GM04503 (cell line): Measurements from ENCODE around the gene KDM1A.

Experiments
- DNase-seq: peaks from one replicate; pipeline ENCODE4 v3.0.0-alpha.2; 2012; ENCODE audit warnings: low read depth

Gene KDM1A

GRCh38 chr1:23069675-23070074 is 50.4 kb downstream of the KDM1A start:
- DNase-seq, result no peak

DNA sequence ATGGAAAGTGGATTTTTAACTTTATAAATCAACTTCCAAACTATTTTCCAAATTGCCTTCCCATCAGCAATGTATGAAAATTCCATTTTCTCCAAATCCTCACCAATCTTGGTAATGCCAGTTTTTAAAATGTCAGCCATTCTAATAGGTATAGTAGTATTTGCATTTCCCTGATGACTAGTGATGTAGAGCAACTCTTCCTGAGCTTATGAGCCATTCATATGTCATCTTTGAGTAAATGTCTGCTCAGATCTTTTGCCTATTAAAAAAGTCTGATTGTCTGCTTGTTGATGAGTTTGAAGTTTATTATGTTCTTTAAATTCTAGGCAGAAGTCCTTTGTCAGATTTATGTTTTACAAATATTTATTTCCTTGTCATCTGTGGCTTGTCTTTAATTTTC is 54.7 kb downstream of the KDM1A start:
- DNase-seq, result no peak

GRCh38 chr1:23079025-23079424 is 59.8 kb downstream of the KDM1A start:
- DNase-seq, result no peak

DNA sequence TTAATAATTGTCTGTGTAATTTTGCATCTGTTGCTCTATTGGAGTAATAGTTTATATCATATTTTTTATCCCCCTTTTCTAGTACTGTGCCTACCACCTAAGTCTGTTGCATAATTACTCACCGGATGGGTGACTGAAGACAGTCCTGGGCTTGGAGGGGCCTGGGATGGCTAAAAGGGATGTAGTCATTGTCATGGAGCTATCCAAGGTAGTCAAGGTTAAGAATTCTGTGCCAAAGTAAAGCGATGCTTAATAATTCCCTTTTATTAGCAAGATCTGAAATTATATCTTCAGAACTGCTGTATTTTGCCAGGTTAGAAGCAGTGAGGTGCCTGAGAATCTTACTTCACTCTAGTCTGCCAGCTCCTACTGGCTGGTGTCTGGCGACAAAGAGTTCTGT is 61.6 kb downstream of the KDM1A start:
- DNase-seq, result no peak

DNA sequence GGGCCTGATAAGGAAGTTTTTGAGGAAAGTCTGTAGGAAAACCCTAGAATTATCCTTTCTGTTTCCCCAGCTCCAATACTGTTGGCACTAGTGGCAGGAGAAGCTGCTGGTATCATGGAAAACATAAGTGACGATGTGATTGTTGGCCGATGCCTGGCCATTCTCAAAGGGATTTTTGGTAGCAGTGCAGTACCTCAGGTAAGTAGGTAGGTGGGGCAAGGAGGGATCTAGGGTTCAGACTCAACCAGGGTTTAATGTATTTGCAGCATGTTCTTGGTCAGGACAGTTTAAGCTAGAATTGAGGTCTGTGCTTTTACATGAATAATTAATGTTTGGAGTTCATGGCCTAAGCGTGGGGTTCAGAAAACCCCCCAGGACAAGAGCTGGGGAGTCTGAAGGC is 62.1 kb downstream of the KDM1A start:
- DNase-seq, result no peak

DNA sequence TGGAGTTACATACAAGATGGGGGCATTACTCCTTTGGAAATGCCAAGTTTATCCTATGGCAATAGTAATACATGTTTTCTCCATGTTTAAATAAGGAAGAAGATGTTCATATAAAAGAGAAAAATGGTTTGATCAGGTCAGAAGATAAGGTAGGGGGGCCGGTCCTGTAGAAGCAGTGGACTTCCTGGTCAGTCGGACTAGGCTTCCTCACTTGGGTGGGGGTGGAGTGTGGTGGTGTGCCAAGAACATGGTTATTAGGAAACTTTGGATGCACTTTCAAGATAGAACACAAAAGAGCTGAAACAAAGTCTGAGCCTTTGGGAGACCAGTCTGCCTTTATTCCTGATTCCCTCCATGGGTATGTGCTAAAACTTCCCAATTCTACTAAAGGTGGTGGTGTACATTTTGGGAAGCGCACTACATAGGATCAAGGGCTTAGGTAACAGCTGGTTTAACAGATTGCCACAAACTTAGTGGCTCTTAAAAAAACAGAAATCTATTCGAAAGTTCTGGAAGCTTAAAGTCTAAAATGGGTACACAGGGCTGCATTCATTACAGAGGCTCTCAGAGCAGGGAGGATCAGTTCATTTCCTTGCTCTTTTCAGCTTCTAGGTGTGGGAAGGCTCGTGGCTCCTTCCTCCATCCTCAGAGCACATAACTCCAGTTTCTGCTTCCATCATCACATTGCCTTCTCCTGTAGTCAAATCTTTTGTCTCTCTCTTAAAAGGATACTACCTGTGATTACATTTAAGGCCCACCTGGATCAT is 64.6 kb downstream of the KDM1A start:
- no peak for DNase-seq

- DNase-seq, result no peak
These were observed 65.6 kb downstream of the KDM1A start for GRCh38 chr1:23084880-23085279.

DNA sequence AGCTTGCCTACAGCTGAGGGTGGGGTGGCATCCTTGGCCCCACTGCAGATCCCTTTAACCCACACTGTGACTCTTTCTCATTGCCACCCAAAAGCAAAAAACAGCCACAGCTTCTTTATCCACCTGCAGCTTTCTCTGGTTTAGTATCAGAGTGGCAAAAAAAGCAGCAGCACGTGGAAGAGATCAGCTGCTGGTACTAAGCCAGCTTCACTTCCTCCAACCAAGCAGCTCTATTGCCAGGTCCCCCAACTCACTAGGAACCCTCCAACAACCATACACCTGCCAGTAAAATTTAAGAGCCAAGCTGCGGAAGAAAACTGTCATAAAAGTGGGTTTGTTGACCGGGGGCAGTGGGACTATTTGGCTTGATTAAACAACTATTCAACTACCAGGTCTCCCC is 66.4 kb downstream of the KDM1A start:
- DNase-seq, result no peak

GRCh38 chr1:23088027-23088426 is 68.8 kb downstream of the KDM1A start:
- no peak for DNase-seq

- no peak for DNase-seq
These were observed 70.8 kb downstream of the KDM1A start for GRCh38 chr1:23090056-23090455.

GRCh38 chr1:23091545-23091944 is 72.3 kb downstream of the KDM1A start:
- DNase-seq, result no peak

- DNase-seq, result no peak
These were observed 73.2 kb downstream of the KDM1A start for GRCh38 chr1:23092447-23092846.

DNA sequence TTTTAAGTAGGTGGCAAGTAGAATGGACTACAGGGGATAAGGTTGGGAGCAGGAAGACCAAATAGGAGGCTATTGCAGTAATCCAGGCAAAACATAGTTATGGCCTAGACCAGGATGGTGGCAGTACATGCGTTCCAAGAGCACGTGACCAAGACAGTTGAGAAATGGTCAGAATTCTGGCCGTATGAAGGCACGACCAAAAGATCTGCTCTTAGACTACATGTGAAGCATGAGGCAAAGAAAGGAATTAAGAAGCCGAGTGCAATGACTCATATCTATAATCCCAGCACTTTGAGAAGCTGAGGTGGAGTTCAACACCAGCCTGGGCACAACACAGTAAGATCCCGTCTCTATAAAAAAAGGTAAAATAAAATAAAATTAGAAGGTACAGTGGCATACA is 78.0 kb downstream of the KDM1A start:
- DNase-seq, result no peak

- no peak for DNase-seq
These were observed 79.3 kb downstream of the KDM1A start for GRCh38 chr1:23098463-23099170.

DNA sequence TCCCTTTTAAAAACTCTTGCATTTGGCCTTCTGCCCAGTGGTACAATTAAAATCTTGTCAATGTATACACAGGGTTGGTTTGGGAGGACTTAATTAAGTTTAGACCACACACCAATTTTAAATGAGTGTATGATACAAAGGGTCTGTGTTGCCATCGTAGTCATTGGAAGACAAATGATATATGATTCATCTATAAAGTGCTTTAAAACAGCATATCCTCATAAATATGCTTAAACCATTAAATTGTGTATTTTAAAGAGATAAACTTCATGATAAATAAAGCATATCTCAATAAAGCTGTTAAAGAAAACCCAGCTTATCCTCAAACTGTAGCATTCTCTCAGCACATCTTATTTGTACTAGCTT is 79.9 kb downstream of the KDM1A start:
- no peak for DNase-seq

- DNase-seq, result peak; percentile 94
These were observed 80.9 kb downstream of the KDM1A start for GRCh38 chr1:23100074-23100748.

DNA sequence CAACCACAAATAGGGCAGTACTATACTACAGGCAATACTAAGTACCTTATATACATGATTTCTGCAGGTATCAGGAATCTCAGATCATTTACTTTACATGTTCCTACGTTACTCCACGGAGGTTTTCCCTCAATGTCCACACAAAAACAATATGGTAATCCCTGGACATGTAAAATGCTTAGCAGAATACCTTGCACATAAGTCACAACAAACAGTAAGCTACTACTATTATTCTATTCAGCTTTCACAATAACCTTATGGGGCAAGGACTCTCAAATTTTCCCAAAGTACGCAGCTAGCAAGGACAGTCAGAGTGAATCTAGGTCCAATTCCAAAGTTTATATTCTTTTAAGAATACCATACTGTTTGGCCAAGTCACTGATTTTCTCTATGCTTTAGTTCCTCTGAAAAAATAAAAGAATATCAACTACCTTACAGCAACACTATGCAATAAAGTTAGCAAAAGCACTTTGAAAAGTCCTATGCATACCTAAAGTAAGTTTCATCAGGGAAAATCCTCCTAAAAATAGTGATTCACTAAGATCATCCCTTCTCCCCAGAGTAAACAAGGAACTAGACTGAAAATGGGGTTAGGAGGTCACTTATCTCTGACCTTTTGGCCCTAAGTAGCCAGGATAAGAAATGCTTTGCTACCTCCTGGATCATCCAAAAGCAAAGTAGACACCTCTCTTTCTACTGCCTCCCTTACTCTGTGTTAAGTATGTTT is 82.0 kb downstream of the KDM1A start:
- DNase-seq, result no peak

DNA sequence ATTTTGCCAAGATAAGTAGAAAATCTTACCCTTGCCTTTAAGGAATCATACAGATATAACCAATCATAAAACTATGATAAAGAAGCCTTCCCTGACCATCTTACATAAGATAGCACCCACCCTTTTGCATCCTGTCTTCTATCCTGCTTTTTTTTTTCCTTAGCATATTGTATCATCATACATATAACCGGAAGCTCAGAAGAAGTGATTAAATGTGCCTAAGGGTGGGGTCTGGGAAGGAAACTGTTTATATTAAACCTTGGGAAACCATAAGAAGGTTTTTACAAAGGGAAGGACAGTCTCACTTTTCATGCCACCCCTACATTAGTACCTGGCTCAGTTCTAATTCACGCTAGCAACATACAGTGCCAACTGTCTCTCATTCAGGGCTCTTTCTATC is 82.6 kb downstream of the KDM1A start:
- no peak for DNase-seq

DNA sequence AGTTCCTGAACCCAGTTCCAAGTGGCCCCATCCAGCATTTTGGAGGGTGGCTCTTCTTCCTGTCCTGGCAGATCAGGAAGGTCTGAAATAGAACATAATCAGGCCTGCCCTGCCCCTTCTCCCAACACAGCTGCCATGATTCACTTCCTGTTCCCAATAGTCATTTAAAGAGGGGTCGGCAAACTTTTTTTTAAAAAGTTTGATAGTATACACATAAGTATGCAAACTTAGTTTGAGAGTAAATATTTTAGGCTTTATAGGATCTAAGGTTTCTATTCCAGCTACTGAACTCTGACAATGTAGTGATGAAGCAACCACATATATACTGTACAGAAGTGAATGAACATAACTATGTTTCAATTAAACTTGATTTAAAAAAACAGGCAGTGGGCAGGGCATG is 83.0 kb downstream of the KDM1A start:
- DNase-seq, result no peak

GRCh38 chr1:23103001-23103889 is 84.0 kb downstream of the KDM1A start:
- DNase-seq, result no peak

DNA sequence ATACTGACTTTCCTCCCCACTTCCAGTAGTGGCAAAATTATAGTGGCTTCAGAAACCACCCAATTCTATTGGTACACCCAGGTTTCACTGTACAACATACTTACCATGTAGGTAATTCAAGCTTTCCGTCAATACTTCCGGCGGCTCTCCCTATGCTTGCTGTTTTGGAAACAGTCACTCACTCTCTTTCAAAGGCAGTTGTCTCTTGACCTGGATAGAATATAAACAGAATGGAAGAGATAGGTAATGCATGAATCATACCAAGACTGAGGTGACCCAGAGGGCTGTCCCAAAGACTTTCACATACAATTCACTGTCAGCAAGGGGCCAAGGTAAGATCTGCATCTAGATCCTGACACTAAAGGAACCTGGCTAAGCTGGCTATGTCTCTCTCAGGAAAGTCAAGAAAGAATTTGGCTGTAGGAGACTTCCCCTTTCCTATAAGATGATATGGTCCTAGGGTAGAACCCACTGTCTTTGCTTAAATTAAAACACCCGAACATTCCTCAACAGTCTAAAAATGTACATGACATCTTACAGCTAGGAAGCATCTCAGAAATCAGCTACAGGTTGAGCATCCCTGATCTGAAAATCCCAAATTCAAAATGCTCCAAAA is 89.8 kb downstream of the KDM1A start:
- DNase-seq, result no peak
